ENCODE results near the gene CTSA.
"Not testable (repeated sequence)": the region's sequence is repeated elsewhere in the genome, so short reads cannot be mapped to it uniquely, and the experiment has no call there.

Gene CTSA

GRCh38 chr20:45867136-45867818, 23.9 kb upstream of the CTSA start:
- no peak for DNase-seq

GRCh38 chr20:45867819-45868176, 23.3 kb upstream of the CTSA start:
- DNase-seq, result no peak

GRCh38 chr20:45872626-45873025, 18.5 kb upstream of the CTSA start:
- DNase-seq, result no peak

GRCh38 chr20:45873409-45874103, 17.6 kb upstream of the CTSA start:
- DNase-seq, result no peak

- DNase-seq, result not testable (repeated sequence)
These were observed 17.0 kb upstream of the CTSA start for GRCh38 chr20:45874104-45874481.

GRCh38 chr20:45874576-45874975, 16.6 kb upstream of the CTSA start:
- no peak for DNase-seq

- no peak for DNase-seq
These were observed 12.9 kb upstream of the CTSA start for GRCh38 chr20:45878076-45878761.

GRCh38 chr20:45880988-45881788, 9.9 kb upstream of the CTSA start, which contains the start of gene ZSWIM1:
ZSWIM1 (plus strand) TSS chr20:45881227; CDS start chr20:45882593, 1,366 bp downstream.
- DNase-seq, result peak; percentile 99

- DNase-seq, result no peak
These were observed 8.6 kb upstream of the CTSA start for GRCh38 chr20:45882469-45883099.

- DNase-seq, result no peak
These were observed 8.1 kb upstream of the CTSA start for GRCh38 chr20:45883100-45883469.

GRCh38 chr20:45886590-45887345, 4.4 kb upstream of the CTSA start:
- DNase-seq, result no peak

- DNase-seq, result no peak
These were observed 3.8 kb upstream of the CTSA start, which contains the start of gene SPATA25 for GRCh38 chr20:45887346-45887715. SPATA25 (minus strand) TSS chr20:45887622; CDS start chr20:45887590, 32 bp downstream.

GRCh38 chr20:45888681-45889080, 2.5 kb upstream of the CTSA start:
- no peak for DNase-seq

GRCh38 chr20:45890077-45890984, 804 bp upstream of the CTSA start:
- no peak for DNase-seq

- DNase-seq, result no peak
These were observed 1.1 kb downstream of the CTSA start for GRCh38 chr20:45892049-45892825.

- no peak for DNase-seq
These were observed 1.8 kb downstream of the CTSA start for GRCh38 chr20:45892828-45893500.

GRCh38 chr20:45893831-45894230, 2.7 kb downstream of the CTSA start:
- no peak for DNase-seq

GRCh38 chr20:45894797-45895196, 3.7 kb downstream of the CTSA start:
- DNase-seq, result no peak

GRCh38 chr20:45896641-45897161, 5.6 kb downstream of the CTSA start:
- DNase-seq, result no peak

All from NCI-H2171 (cell line).